Hepatocyte (in vitro differentiated cells): ENCODE measurements around the gene AP5B1.

Experiments used
- EZH2phosphoT487 ChIP-seq: fragments of 200-600 bp; sonication (generic); IDR thresholded peaks from one replicate; pipeline ENCODE4 v1.6.1; 2018; ENCODE audit warnings: antibody characterized with exemption, mild to moderate bottlenecking, low read depth, moderate library complexity; ENCODE audit not compliant: unreplicated experiment, severe bottlenecking
- TF ChIP-seq, protein P1 (sequence below): fragments of 200-600 bp; sonication (generic); IDR thresholded peaks from 2 replicates; pipeline ENCODE4 v1.5.1; 2016; ENCODE audit warnings: antibody characterized with exemption, mild to moderate bottlenecking; ENCODE audit not compliant: poor library complexity

DNA sequence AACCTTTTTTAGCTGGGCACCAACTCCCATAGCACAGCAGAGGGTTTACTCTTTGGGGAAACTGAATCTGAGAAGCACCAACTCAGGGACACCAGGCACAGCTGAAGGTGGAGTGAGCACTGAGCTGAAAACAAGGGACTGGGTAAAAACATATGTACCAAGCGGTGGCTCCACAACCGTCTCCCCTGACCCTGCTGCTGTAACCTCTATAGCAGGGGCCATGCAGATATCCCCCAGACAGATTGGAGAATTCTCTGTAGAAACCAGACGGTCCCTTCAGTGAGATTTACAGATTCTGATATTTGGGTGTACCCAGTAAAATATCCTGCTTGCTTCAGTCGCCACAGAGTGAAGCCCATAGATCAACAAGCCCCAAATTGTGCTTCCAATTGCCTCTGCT lies 48.7 kb upstream of the AP5B1 start:
- TF ChIP-seq, protein P1, sequence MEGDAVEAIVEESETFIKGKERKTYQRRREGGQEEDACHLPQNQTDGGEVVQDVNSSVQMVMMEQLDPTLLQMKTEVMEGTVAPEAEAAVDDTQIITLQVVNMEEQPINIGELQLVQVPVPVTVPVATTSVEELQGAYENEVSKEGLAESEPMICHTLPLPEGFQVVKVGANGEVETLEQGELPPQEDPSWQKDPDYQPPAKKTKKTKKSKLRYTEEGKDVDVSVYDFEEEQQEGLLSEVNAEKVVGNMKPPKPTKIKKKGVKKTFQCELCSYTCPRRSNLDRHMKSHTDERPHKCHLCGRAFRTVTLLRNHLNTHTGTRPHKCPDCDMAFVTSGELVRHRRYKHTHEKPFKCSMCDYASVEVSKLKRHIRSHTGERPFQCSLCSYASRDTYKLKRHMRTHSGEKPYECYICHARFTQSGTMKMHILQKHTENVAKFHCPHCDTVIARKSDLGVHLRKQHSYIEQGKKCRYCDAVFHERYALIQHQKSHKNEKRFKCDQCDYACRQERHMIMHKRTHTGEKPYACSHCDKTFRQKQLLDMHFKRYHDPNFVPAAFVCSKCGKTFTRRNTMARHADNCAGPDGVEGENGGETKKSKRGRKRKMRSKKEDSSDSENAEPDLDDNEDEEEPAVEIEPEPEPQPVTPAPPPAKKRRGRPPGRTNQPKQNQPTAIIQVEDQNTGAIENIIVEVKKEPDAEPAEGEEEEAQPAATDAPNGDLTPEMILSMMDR: no peak
- TF ChIP-seq EZH2phosphoT487: no peak
